CD4-positive, alpha-beta T cell treated with Interferon alpha-2 for 1 hour (primary cell): Measurements from ENCODE around the gene MPST.
"Not testable (repeated sequence)": the region's sequence is repeated elsewhere in the genome, so short reads cannot be mapped to it uniquely, and the experiment has no call there.

ENCODE experiments used
- DNase-seq, 2 donors: peaks; one replicate each; pipeline ENCODE4 v3.0.0-alpha.2; 2020 to 2022

Gene MPST

GRCh38 chr22:37019309-37020191 is at the start of gene MPST, which contains the start of gene TST:
MPST (plus strand) TSS chr22:37019742; CDS start chr22:37019837, 95 bp downstream.
TST (minus strand) TSS chr22:37019447; CDS start chr22:37018732, 715 bp downstream.
- DNase-seq: peak; percentile 20 to 51

DNA sequence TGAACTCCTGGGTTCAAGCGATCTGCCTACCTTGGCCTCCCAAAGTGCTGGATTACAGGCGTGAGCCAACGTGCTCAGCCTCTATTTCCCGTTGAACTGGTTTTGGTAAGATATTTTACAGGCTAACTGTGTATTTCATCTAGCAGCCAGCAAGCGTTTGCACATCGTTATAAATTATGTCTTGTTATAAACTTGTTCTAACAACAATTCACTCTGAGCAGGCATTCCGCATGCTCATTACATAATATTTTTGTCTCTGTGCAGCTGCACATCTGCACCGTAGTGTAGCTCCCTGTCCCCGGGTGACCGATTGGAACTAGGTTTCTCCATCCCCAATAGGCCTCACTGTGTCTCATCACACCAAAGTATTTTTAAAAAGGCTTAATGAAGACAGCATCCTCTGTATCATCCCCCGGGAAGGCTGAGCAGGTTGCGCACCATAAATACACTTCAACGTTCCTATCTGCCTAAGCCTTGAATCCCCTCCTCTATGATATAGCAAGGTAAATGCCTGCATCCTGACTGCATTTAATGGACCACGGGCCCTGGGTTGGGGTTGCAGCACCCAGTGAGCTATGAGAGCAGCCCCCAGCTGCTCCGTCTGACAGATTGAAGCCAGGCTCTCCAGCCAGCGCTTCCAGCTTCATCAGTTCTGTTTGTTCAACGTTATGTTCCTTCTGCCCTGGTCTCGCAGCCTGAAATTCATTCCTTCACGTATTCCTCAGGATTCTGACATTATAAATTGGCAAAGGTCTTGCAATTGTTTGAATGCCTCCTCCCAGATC is 48.0 kb upstream of the MPST start:
- DNase-seq: no peak

- no peak for DNase-seq
Measured at GRCh38 chr22:36976606-36977005, 42.9 kb upstream of the MPST start.

DNA sequence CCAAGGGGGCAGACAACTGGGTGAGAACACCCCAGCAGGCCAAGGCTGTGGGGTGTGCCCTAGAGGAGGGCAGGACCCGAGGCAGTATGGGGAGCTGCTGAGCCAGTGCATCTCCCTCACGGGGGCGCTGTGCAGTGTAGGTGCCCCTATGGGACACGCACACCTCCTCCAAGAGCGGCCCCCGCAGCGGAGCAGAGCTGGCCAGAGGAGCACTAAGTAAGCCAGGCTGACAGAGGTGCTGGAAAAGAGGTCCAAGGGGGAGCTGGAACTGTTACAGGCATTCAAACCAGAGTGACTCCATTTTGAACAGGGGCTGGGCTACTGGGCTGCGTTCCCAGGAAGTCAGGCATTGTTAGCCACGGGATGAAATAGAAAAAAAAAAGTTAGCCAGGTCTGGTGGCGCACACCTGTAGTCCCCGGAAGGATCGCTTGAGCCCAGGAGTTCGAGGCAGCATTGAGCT is 42.1 kb upstream of the MPST start:
- peak; percentile 82 to 85 for DNase-seq

GRCh38 chr22:36977947-36978660 is 41.4 kb upstream of the MPST start:
- DNase-seq: peak; percentile 89 to 91

DNA sequence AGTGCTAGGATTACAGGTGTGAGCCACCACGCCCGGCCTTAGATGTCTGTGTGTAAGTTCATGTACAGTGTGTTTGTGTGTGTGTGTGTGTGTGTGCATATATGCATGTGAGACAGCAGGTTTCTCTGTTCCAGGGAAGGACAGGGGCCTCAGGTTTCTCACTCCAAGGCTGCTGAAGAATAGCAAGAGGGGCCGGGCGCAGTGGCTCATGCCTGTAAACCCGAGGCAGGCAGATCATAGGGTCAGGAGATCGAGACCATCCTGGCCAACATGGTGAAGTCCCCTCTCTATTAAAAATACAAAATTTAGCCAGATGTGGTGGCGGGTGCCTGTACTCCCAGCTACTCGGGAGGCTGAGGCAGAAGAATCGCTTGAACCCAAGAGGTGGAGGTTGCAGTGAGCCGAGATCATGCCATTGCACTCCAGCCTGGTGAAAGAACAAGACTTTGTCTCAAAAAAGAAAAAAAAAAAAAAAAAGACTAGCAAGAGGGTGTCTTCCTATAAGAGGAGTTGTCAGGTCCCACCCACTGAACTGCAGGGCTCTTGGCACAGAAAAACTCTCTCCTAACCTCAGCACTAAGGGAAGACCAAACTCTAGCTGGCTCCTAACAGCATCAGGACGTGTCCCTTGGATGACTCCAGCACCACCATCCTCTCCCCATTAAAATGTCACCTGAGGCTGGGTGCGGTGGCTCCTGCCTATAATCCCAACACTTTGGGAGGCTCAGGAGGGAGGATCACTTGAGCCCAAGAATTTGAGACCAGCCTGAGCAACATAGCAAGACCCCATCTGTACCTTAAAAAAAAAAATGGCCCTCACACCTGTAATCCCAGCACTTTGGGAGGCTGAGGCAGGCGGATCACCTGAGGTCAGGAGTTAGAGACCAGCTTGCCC is 40.3 kb upstream of the MPST start:
- DNase-seq: no peak

- no peak for DNase-seq
Measured at GRCh38 chr22:36981247-36981775, 38.2 kb upstream of the MPST start.

DNA sequence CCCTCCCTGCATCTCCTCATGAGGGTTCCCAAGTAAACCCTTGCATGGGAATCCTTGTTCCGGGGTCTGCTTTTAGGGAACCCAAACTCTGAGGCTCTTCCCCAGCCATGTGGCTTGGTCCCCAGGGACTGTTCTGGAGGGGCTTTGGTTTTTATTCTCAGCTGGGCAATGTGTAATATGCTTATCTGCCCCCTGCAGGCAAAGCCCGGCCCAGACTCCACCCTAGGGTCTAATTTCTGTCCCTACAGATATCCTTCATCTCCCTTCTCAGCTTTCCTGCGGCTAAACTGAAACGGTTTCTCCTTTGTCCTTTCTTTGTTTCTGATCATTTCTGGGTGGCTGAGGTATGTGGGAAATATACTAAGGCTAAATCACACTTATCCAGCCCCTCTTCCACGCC is 37.4 kb upstream of the MPST start:
- DNase-seq: no peak

DNA sequence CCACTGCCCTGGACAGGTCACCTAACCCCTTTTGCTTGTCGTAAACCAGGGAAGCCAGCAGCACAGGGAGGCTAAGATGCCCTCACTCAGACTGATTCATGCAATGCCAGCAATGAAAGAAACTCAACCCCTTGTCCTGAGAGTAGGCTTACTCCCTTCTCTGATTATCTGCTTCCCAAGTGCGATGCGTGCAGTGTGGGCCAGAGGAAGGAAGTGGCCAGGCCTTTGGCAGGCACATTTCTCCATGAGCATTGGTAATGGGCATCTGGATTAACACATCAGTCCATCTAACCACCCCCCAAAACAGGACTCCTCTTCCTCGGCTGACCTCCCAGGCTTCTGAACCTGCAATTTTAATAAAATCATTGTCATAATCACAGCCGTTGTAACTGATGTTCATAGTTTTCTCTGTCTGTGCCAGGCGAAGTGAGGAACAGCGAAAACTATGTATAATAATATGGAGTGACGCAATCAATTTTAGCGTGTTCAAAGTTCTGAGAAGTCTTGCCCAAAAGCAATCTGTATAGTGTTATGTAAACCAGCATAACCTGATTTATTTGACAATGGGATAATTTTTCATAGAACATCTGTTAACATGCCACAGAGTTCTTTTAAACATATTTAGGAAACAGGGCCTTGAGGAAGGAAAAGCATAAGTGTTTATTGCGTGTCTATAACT is 34.2 kb upstream of the MPST start:
- DNase-seq: no peak

GRCh38 chr22:36986242-36986821 is 33.2 kb upstream of the MPST start:
- DNase-seq: peak in 1 of 2 donors; percentile 30

- no peak for DNase-seq
Measured at GRCh38 chr22:36988075-36988832, 31.3 kb upstream of the MPST start.

- DNase-seq: not testable (repeated sequence)
Measured at GRCh38 chr22:36989012-36989411, 30.5 kb upstream of the MPST start.

DNA sequence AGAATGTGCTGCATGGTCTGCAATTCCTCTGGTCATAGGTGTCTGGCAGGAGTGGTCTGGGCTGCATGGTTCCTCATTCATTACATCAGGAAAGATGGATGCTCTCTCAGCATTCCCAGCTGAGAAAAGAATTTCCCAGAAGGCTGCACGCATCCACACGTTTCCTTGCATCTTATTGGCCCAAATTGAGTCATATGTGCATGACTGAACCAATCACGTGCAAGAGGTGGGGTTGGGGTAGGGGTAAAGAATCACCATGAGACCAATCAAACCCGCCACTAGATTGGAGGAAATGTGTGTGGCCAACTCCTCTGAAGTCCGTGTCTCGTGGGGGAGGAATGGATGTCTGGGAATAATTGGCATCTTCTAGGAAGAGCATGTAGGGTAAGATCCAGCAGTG is 29.1 kb upstream of the MPST start:
- DNase-seq: no peak

DNA sequence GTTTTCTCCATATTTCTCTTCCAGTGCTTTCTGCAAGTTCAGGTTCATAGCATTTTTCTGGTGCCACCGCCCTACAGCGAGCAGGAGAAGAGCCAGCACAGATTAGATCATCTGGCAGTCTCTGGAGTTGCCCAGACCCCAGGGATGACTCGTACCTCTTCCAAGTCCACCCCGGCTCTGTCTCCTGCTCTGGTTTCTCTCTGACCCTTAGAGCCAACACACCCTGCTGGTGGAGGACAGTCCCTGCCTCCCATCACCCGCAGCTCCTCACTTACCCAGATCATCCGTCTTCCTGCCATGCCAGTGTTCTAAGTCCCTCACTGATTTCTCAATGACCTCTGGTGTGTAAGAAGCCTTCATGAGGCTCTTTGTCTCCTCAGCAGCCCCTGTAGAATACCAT is 28.3 kb upstream of the MPST start:
- no peak for DNase-seq

GRCh38 chr22:36997746-36998145 is 21.8 kb upstream of the MPST start:
- no peak for DNase-seq

GRCh38 chr22:36998620-36999351 is 20.8 kb upstream of the MPST start:
- DNase-seq: no peak

- DNase-seq: no peak
Measured at GRCh38 chr22:36999463-36999862, 20.1 kb upstream of the MPST start.

DNA sequence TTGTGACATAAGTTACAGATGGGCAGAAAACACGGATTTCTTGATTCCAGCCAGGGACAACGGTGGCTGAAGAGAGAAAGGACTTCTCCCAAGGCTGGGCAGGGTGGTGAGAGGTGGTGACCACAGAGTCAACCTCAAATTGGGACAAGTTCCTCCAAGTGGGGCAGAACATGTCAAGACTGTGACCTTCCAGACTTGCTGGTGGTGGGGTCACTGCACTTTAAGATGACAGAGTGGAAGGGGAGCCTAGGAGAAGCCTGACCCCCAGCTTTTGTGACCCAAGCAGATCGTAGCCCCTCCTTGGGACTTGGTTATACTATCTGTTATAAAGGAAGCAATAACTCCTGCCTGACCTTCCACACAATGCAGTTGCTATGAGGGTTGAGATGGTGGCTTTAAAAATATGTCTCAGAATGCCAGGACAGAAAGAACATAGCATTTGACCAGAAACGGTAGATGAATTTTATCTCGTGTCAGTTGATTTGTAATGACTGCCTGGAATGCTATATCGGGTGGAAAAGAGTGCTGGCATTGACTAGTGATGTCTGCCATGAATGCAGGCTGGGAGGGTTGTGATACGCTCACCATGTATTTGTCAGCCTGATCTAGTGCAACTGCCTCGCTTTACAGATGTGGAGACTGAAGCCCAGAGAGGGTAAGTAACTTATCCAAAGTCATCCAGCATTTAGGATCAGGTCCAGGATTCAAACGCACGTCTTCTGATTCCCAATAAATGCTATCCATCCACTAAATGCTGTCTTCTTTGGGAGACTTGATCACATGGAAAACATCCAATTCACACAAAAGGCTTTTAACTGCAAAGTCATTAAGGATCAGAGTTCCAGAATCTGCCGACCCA is 18.6 kb upstream of the MPST start:
- no peak for DNase-seq
